Bronchial epithelial cell (primary cell): ENCODE data around the gene STOML3. TPM values are rescaled to one million over a fixed set of nuclear protein-coding genes. Genes with fewer than 3 reads are reported as not detected.

Source experiments
- DNase-seq: peaks from one replicate; pipeline ENCODE4 v3.0.0-alpha.2; 2010; ENCODE audit warnings: low read depth
- FAIRE-seq: peaks from 2 replicates; lab custom pipeline; 2011; peaks lifted over from hg19 to GRCh38; lab: Jason Lieb, UNC
- H3K27me3 ChIP-seq: 2 replicates; pipeline ENCODE4 v1.5.1; 2011; ENCODE audit warnings: low read length; ENCODE audit not compliant: control insufficient read depth, insufficient read depth
- H3K36me3 ChIP-seq: 2 replicates; pipeline ENCODE4 v1.5.1; 2011; ENCODE audit warnings: low read length; ENCODE audit not compliant: control insufficient read depth, insufficient read depth
- H3K4me3 ChIP-seq: 2 replicates; pipeline ENCODE4 v1.5.1; 2011; ENCODE audit warnings: mild to moderate bottlenecking, low read depth, low read length, control low read depth
- CTCF ChIP-seq: IDR thresholded peaks from 2 replicates; pipeline ENCODE4 v1.5.1; 2011; ENCODE audit warnings: mild to moderate bottlenecking, moderate library complexity, low read length, control low read depth, inconsistent platforms; ENCODE audit not compliant: insufficient read depth, severe bottlenecking
- total RNA-seq: library from RNA; depleted of rRNA; stranded (reverse); fragments of >200 nt; gene quantifications from 2 replicates; pipeline ENCODE4 v1.2.1, GENCODE V29; 2014

Gene STOML3
- total RNA-seq, 1 donor from 2014 or later = not detected

DNA sequence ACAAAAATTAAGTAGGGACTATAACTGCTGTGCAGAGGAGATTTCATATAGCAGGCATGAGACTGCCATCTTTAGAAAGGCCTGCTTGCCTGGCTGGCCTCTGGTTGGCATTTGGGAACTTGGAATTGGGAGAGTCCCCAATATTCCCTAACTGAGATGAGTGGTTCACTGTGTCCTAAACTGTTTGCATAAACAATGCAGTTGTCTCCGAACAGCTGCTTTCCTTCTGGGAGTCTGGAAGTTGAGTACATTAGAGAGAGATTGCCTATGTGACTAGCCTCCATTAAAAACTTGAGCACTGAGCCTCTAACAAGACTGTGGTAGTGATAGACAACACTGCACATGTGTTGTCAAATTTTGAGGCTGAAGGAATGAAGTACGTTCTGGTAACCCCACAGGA is 47.4 kb downstream of the STOML3 start:
- Histone ChIP-seq H3K27me3 (no peaks in the 10 kb centered on the region), H3K36me3 (no peaks in the 10 kb centered on the region), H3K4me3 (no peak overlapping the region)
- no peak for FAIRE-seq
- DNase-seq = no peak
- TF ChIP-seq CTCF = no peak

DNA sequence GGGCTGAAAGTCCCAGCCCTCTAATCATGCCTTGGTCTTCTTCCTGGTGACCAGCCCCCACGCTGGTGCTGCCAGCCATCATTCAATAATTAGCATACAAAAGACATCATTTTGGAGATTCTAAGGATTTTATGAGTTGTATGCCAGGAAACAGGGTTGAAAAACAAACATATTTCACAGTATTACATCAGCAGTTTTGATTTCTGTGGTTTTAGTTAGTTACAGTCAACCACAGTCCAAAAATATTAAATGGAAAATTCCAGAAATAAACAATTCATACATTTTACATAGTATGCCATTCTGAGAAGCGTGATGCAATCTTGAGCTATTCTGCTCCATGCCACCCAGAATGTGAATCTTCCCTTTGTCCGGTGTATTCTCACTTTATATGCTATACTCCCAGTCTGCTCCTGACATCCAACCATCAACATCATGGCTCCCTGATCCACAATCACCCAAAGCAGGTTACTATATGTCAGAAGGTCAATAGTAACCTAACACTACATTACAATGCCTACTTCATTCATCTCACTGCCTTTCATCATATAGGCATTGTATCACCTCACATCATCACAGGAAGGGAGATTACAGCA is 49.2 kb downstream of the STOML3 start:
- FAIRE-seq (no peak), DNase-seq (no peak)
- Histone ChIP-seq H3K36me3 (no peaks in the 10 kb centered on the region), H3K27me3 (no peaks in the 10 kb centered on the region), H3K4me3 (no peak overlapping the region)
- no peak for TF ChIP-seq CTCF

DNA sequence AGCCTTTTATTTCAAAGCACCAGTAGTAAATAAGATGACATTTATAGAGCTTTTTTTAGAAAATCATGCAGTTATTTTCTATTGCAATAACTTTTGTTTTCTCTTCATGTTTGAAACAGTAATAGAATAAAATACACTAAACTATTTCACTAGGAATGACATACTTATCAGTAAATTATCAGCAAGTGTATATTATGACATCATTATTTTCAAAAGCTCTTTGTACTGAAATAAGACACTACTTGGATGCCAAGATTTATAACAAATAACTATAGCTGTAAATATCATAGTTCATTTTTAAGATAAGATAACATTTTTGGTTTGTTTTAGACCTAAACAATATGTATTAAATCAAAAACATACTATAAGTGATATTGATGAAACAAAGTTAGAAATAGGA is 56.8 kb downstream of the STOML3 start:
- TF ChIP-seq CTCF = no peak
- no peak overlapping the region for H3K4me3 ChIP-seq
- no peak for FAIRE-seq
- H3K36me3 ChIP-seq = no peaks in the 10 kb centered on the region
- DNase-seq = no peak
- H3K27me3 ChIP-seq = no peaks in the 10 kb centered on the region

DNA sequence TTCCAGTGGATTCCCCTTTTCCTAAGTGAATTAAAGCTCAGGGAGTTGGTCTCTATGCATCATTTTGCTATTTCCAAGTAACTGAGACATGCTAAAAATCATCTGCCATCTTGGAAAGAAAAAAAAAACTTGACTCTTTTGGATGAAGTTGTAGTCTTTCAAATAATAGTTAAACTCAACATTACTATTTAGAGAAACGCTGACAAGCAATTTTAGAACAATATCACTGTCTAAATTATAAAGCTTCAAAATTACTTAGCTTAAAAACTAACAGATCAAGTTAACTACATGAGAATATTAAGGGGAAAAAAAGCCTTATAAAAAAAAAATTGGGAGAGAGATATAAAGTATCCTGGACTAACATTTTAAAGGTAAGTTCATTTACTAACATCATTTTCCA is 68.5 kb downstream of the STOML3 start:
- H3K27me3 ChIP-seq = no peaks in the 10 kb centered on the region
- no peak for FAIRE-seq
- no peaks in the 10 kb centered on the region for H3K36me3 ChIP-seq
- no peak overlapping the region for H3K4me3 ChIP-seq
- no peak for DNase-seq
- no peak for TF ChIP-seq CTCF

- Histone ChIP-seq H3K36me3 (no peaks in the 10 kb centered on the region), H3K27me3 (no peaks in the 10 kb centered on the region), H3K4me3 (no peak overlapping the region)
- no peak for TF ChIP-seq CTCF
- FAIRE-seq (peak; percentile 36), DNase-seq (peak; percentile 83)
Observed at GRCh38 chr13:38921081-38921480, 69.5 kb downstream of the STOML3 start.

Other genes starting within 250 kb of the STOML3 start
- gene PROSER1, start 47.3 kb upstream of the STOML3 start, total RNA-seq = 9.5 and 14.8 TPM in 2 replicates
- gene NHLRC3, start 47.6 kb upstream of the STOML3 start, total RNA-seq = 9.0 and 10.0 TPM in 2 replicates